Limb (tissue), 2 donors: ENCODE data around the gene TSEN54.
A peak's percentile ranks its signal among the peaks of the same experiment; 100 is the strongest.
"Not testable (repeated sequence)": the region's sequence is repeated elsewhere in the genome, so short reads cannot be mapped to it uniquely, and the experiment has no call there.

Source experiments
- DNase-seq, 2 donors: peaks; one replicate each; pipeline ENCODE4 v3.0.0-alpha.2; 2016; ENCODE audit errors: extremely low spot score in 2 of 2

TSEN54 gene

GRCh38 chr17:75518201-75518600 lies 1.9 kb downstream of the TSEN54 start:
- no peak for DNase-seq

GRCh38 chr17:75518983-75519537 lies 2.7 kb downstream of the TSEN54 start:
- no peak for DNase-seq

- not testable (repeated sequence) for DNase-seq
These were observed 4.1 kb downstream of the TSEN54 start for GRCh38 chr17:75520413-75520812.

GRCh38 chr17:75521290-75521689 lies 5.0 kb downstream of the TSEN54 start:
- DNase-seq = no peak

GRCh38 chr17:75521951-75522727 lies 5.8 kb downstream of the TSEN54 start:
- DNase-seq = no peak

- DNase-seq = no peak
These were observed 7.3 kb downstream of the TSEN54 start for GRCh38 chr17:75523647-75524046.

- no peak for DNase-seq
These were observed 8.1 kb downstream of the TSEN54 start for GRCh38 chr17:75524269-75524969.

- DNase-seq = peak; percentile 24 to 80
These were observed 8.9 kb downstream of the TSEN54 start, which contains the start of gene LLGL2 for GRCh38 chr17:75524970-75525805. TSS of gene LLGL2 (plus strand) at chr17:75525697. CDS start at chr17:75543427, 17,730 bp downstream.

GRCh38 chr17:75525806-75526554 lies 9.7 kb downstream of the TSEN54 start:
- no peak for DNase-seq

GRCh38 chr17:75526555-75527270 lies 10.4 kb downstream of the TSEN54 start:
- no peak for DNase-seq

- no peak for DNase-seq
These were observed 14.8 kb downstream of the TSEN54 start for GRCh38 chr17:75530837-75531720.

- DNase-seq = no peak
These were observed 15.4 kb downstream of the TSEN54 start for GRCh38 chr17:75531721-75532072.

GRCh38 chr17:75535119-75535537 lies 18.8 kb downstream of the TSEN54 start:
- DNase-seq = no peak

- no peak for DNase-seq
These were observed 19.5 kb downstream of the TSEN54 start for GRCh38 chr17:75535871-75536270.

GRCh38 chr17:75536366-75536765 lies 20.0 kb downstream of the TSEN54 start:
- no peak for DNase-seq

- no peak for DNase-seq
These were observed 23.8 kb downstream of the TSEN54 start for GRCh38 chr17:75539967-75540729.

- no peak for DNase-seq
These were observed 24.7 kb downstream of the TSEN54 start for GRCh38 chr17:75540923-75541503.

GRCh38 chr17:75542229-75542628 lies 25.9 kb downstream of the TSEN54 start:
- DNase-seq = no peak
